ENCODE measurements around the gene IL6ST.

The IL6ST gene

DNA sequence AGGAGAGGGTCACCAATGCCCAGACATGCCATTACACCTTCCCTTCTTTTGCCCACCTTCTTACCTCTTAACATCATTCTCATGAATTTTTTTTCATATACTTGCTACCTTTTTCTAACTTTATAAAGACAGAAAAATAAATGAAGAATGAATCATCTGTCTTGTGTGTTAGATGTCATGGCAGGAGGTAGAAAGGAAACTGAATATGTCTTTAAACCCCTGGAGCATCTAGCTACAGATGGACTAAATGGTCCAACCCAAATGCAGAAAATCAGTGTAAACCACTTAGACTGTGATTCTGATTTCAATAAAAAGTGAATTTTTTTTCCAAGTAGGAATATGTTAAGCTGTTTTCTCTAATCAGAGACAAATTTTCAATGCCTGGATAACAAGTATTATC lies 11.8 kb upstream of the IL6ST start:
- no peak overlapping the region for H2AFZ ChIP-seq (ENCODE audit: low read length)
- H3K27ac ChIP-seq (ENCODE audit: low read depth, low read length, poor library complexity, severe bottlenecking) = no peak overlapping the region
- no peaks in the 10 kb centered on the region for H3K79me2 ChIP-seq (ENCODE audit: insufficient read depth, low read length)
- H3K9me3 ChIP-seq (ENCODE audit: low read length) = 0 out of 2 replicates have a peak, but pooled peaks cover 3% of the 10 kb centered on the region
- no peaks in the 10 kb centered on the region for H4K20me1 ChIP-seq (ENCODE audit: insufficient read depth, low read length)
- H3K27me3 ChIP-seq (ENCODE audit: insufficient read depth, low read length) = no peaks in the 10 kb centered on the region
- H3K4me3 ChIP-seq (ENCODE audit: low read depth, low read length, poor library complexity, severe bottlenecking) = no peak overlapping the region
- H3K4me1 ChIP-seq (ENCODE audit: insufficient read depth, low read length, severe bottlenecking) = no peaks in the 10 kb centered on the region
- H3K9ac ChIP-seq (ENCODE audit: low read length) = no peak overlapping the region
- TF ChIP-seq, protein P1, sequence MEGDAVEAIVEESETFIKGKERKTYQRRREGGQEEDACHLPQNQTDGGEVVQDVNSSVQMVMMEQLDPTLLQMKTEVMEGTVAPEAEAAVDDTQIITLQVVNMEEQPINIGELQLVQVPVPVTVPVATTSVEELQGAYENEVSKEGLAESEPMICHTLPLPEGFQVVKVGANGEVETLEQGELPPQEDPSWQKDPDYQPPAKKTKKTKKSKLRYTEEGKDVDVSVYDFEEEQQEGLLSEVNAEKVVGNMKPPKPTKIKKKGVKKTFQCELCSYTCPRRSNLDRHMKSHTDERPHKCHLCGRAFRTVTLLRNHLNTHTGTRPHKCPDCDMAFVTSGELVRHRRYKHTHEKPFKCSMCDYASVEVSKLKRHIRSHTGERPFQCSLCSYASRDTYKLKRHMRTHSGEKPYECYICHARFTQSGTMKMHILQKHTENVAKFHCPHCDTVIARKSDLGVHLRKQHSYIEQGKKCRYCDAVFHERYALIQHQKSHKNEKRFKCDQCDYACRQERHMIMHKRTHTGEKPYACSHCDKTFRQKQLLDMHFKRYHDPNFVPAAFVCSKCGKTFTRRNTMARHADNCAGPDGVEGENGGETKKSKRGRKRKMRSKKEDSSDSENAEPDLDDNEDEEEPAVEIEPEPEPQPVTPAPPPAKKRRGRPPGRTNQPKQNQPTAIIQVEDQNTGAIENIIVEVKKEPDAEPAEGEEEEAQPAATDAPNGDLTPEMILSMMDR (IDR thresholded peaks at IDR 0.05; ENCODE audit: low read length) = no peak
- no peak for TF ChIP-seq EZH2 (IDR thresholded peaks at IDR 0.05; ENCODE audit: borderline replicate concordance, low read length)
- H3K36me3 ChIP-seq (ENCODE audit: insufficient read depth, low read length) = no peaks in the 10 kb centered on the region
- H3K4me2 ChIP-seq (ENCODE audit: low read length) = no peak overlapping the region
- H3F3A ChIP-seq (ENCODE audit: insufficient read depth, low read length) = no peaks in the 10 kb centered on the region
- H3K9me2 ChIP-seq (ENCODE audit: low read depth, low read length) = no peaks in the 10 kb centered on the region

DNA sequence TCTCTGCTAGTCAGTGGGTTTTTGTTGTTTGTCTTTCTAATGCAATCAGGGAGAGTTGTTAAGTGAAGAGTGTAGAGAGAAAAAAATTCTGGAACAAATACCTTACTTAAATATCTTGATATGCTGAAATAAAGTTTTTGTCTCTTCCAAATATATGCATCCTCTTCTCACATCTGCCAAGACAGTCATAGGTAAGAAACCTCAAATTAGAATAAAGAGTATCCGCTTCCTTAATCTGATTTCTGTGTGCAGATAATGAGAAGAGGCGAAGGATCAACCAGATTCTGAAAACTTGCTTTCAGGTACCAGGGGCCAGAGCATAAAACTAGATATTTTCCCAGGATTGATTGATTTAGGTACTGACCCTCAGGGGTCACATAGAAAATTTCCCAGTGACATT lies 11.3 kb upstream of the IL6ST start:
- H3K4me3 ChIP-seq (ENCODE audit: low read depth, low read length, poor library complexity, severe bottlenecking) = no peak overlapping the region
- H3K27me3 ChIP-seq (ENCODE audit: insufficient read depth, low read length) = no peaks in the 10 kb centered on the region
- no peaks in the 10 kb centered on the region for H3K79me2 ChIP-seq (ENCODE audit: insufficient read depth, low read length)
- 0 out of 2 replicates have a peak, but pooled peaks cover 3% of the 10 kb centered on the region for H3K9me3 ChIP-seq (ENCODE audit: low read length)
- H3K36me3 ChIP-seq (ENCODE audit: insufficient read depth, low read length) = no peaks in the 10 kb centered on the region
- H4K20me1 ChIP-seq (ENCODE audit: insufficient read depth, low read length) = no peaks in the 10 kb centered on the region
- H3K9me2 ChIP-seq (ENCODE audit: low read depth, low read length) = no peaks in the 10 kb centered on the region
- TF ChIP-seq, protein P1 (IDR thresholded peaks at IDR 0.05; ENCODE audit: low read length) = no peak
- TF ChIP-seq EZH2 (IDR thresholded peaks at IDR 0.05; ENCODE audit: borderline replicate concordance, low read length) = no peak
- no peak overlapping the region for H3K27ac ChIP-seq (ENCODE audit: low read depth, low read length, poor library complexity, severe bottlenecking)
- no peak overlapping the region for H3K9ac ChIP-seq (ENCODE audit: low read length)
- H3K4me1 ChIP-seq (ENCODE audit: insufficient read depth, low read length, severe bottlenecking) = no peaks in the 10 kb centered on the region
- no peaks in the 10 kb centered on the region for H3F3A ChIP-seq (ENCODE audit: insufficient read depth, low read length)
- no peak overlapping the region for H3K4me2 ChIP-seq (ENCODE audit: low read length)
- no peak overlapping the region for H2AFZ ChIP-seq (ENCODE audit: low read length)

- Histone ChIP-seq H3K27me3 (ENCODE audit: insufficient read depth, low read length) (no peaks in the 10 kb centered on the region), H3F3A (ENCODE audit: insufficient read depth, low read length) (no peaks in the 10 kb centered on the region), H4K20me1 (ENCODE audit: insufficient read depth, low read length) (no peaks in the 10 kb centered on the region), H3K4me1 (ENCODE audit: insufficient read depth, low read length, severe bottlenecking) (no peaks in the 10 kb centered on the region), H2AFZ (ENCODE audit: low read length) (no peak overlapping the region), H3K9me2 (ENCODE audit: low read depth, low read length) (no peaks in the 10 kb centered on the region), H3K4me2 (ENCODE audit: low read length) (no peak overlapping the region), H3K9me3 (ENCODE audit: low read length) (0 out of 2 replicates have a peak, but pooled peaks cover 3% of the 10 kb centered on the region), H3K4me3 (ENCODE audit: low read depth, low read length, poor library complexity, severe bottlenecking) (no peak overlapping the region), H3K36me3 (ENCODE audit: insufficient read depth, low read length) (no peaks in the 10 kb centered on the region), H3K27ac (ENCODE audit: low read depth, low read length, poor library complexity, severe bottlenecking) (no peak overlapping the region), H3K79me2 (ENCODE audit: insufficient read depth, low read length) (no peaks in the 10 kb centered on the region), H3K9ac (ENCODE audit: low read length) (no peak overlapping the region)
- TF ChIP-seq EZH2 (IDR thresholded peaks at IDR 0.05; ENCODE audit: borderline replicate concordance, low read length) = no peak
- TF ChIP-seq, protein P1 (IDR thresholded peaks at IDR 0.05; ENCODE audit: low read length) = no peak
These were observed 10.1 kb upstream of the IL6ST start for GRCh38 chr5:56004874-56005273.
